Gastrocnemius medialis (tissue), 4 donors: Measurements from ENCODE around the gene MARCHF10.

Experiments used
- POLR2A ChIP-seq, 2 donors: fragments of 450-650 bp; IDR thresholded peaks; one replicate each; pipeline ENCODE4 v1.6.1; 2017; ENCODE audit warnings: antibody characterized with exemption in 2 of 2, mild to moderate bottlenecking in 2 of 2, moderate library complexity in 2 of 2
- TF ChIP-seq, protein P1 (sequence below), 5 experiments: fragments of 450-650 bp in 3 of 5; fragments of 200-600 bp in 2 of 5; sonication (generic) in 2 of 5; IDR thresholded peaks in 4 of 5; conservative IDR thresholded peaks in 1 of 5; 1 replicate in 4 of 5; 2 replicates in 1 of 5; pipeline ENCODE4 v1.5.1; 2016 to 2019; ENCODE audit warnings: antibody characterized with exemption in 5 of 5, mild to moderate bottlenecking in 3 of 5, moderate library complexity in 3 of 5

- TF ChIP-seq, protein P1, sequence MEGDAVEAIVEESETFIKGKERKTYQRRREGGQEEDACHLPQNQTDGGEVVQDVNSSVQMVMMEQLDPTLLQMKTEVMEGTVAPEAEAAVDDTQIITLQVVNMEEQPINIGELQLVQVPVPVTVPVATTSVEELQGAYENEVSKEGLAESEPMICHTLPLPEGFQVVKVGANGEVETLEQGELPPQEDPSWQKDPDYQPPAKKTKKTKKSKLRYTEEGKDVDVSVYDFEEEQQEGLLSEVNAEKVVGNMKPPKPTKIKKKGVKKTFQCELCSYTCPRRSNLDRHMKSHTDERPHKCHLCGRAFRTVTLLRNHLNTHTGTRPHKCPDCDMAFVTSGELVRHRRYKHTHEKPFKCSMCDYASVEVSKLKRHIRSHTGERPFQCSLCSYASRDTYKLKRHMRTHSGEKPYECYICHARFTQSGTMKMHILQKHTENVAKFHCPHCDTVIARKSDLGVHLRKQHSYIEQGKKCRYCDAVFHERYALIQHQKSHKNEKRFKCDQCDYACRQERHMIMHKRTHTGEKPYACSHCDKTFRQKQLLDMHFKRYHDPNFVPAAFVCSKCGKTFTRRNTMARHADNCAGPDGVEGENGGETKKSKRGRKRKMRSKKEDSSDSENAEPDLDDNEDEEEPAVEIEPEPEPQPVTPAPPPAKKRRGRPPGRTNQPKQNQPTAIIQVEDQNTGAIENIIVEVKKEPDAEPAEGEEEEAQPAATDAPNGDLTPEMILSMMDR (IDR thresholded peaks at IDR 0.05 in 4 of 5, conservative IDR thresholded peaks at IDR 0.05 in 1 of 5), result no peak
- TF ChIP-seq POLR2A (IDR thresholded peaks at IDR 0.05), result no peak
Observed at GRCh38 chr17:62725791-62726249, 82.3 kb downstream of the MARCHF10 start.
